ENCODE data around the gene MPP2. TPM values are rescaled to one million over a fixed set of nuclear protein-coding genes. Genes with fewer than 3 reads are reported as not detected.

MPP2 gene
- total and polyA plus RNA-seq, 9 of the 15 experiments (the other 6 are each of a cell fraction or from before 2014, with no cell fraction given) = 0.04 to 1.0 (median 0.24) TPM

- TF ChIP-seq MITF (IDR thresholded peaks at IDR 0.05) (no peak), PURB (CRISPR knock-in tag; IDR thresholded peaks at IDR 0.05; ENCODE audit: low read depth) (no peak), E2F4 (CRISPR knock-in tag; IDR thresholded peaks at IDR 0.05; ENCODE audit: low read depth) (no peak)
Measured at GRCh38 chr17:43825567-43825966, 81.8 kb downstream of the MPP2 start (continued).

Other genes starting within 250 kb of the MPP2 start
Only the 7 nearest of the 14 such genes appear.
- gene CFAP97D1, start 127.1 kb downstream of the MPP2 start, total RNA-seq (2014; rRNA removed) = not detected in 2 replicates
- gene CFAP97D1, start 127.1 kb downstream of the MPP2 start, total RNA-seq (2014; rRNA removed; fragmentation: Illumina TruSeq; extraction: Trizol) = not detected in 2 replicates
- gene CFAP97D1, start 127.1 kb downstream of the MPP2 start, total RNA-seq (2015; rRNA removed; fragmentation: Illumina TruSeq; extraction: Trizol) = not detected in 2 replicates
- gene CFAP97D1, start 127.1 kb downstream of the MPP2 start, total RNA-seq (2021) = not detected in 2 replicates
- not detected in 2 replicates for gene CFAP97D1, start 127.1 kb downstream of the MPP2 start, polyA plus RNA-seq (2011; rRNA removed)
- gene CFAP97D1, start 127.1 kb downstream of the MPP2 start, polyA plus RNA-seq (2014; fragmentation: Illumina TruSeq; extraction: Trizol) = not detected in 2 replicates
- not detected for gene CFAP97D1, start 127.1 kb downstream of the MPP2 start, polyA plus RNA-seq (2014; fragmentation: Nextera tagmentation; extraction: Ambion mirVana)
- gene CFAP97D1, start 127.1 kb downstream of the MPP2 start, polyA plus RNA-seq (2014; rRNA removed) = not detected in 2 replicates
- 6.0 and 10.4 TPM in 2 replicates for gene MPP3, start 74.4 kb downstream of the MPP2 start, total RNA-seq (2014; rRNA removed)
- 3.1 TPM in 2 replicates for gene MPP3, start 74.4 kb downstream of the MPP2 start, total RNA-seq (2014; rRNA removed; fragmentation: Illumina TruSeq; extraction: Trizol)
- gene MPP3, start 74.4 kb downstream of the MPP2 start, total RNA-seq (2015; rRNA removed; fragmentation: Illumina TruSeq; extraction: Trizol) = 2.2 and 2.9 TPM in 2 replicates
- gene MPP3, start 74.4 kb downstream of the MPP2 start, total RNA-seq (2021) = 5.1 and 5.9 TPM in 2 replicates
- gene MPP3, start 74.4 kb downstream of the MPP2 start, polyA plus RNA-seq (2011; rRNA removed) = 5.3 and 6.2 TPM in 2 replicates
- 4.1 and 4.5 TPM in 2 replicates for gene MPP3, start 74.4 kb downstream of the MPP2 start, polyA plus RNA-seq (2014; fragmentation: Illumina TruSeq; extraction: Trizol)
- 1 to 10 TPM in 1 of 2 experiments, under 1 TPM in 1; 0.41 to 1.1 TPM for gene MPP3, start 74.4 kb downstream of the MPP2 start, polyA plus RNA-seq (2014; fragmentation: Nextera tagmentation; extraction: Ambion mirVana)
- gene MPP3, start 74.4 kb downstream of the MPP2 start, polyA plus RNA-seq (2014; rRNA removed) = 5.3 and 5.4 TPM in 2 replicates
- gene CD300LG, start 60.4 kb downstream of the MPP2 start, total RNA-seq (2014; rRNA removed) = not detected in 2 replicates
- gene CD300LG, start 60.4 kb downstream of the MPP2 start, total RNA-seq (2014; rRNA removed; fragmentation: Illumina TruSeq; extraction: Trizol) = not detected in 2 replicates
- gene CD300LG, start 60.4 kb downstream of the MPP2 start, total RNA-seq (2015; rRNA removed; fragmentation: Illumina TruSeq; extraction: Trizol) = not detected in 2 replicates
- not detected in 2 replicates for gene CD300LG, start 60.4 kb downstream of the MPP2 start, total RNA-seq (2021)
- not detected in 2 replicates for gene CD300LG, start 60.4 kb downstream of the MPP2 start, polyA plus RNA-seq (2011; rRNA removed)
- gene CD300LG, start 60.4 kb downstream of the MPP2 start, polyA plus RNA-seq (2014; fragmentation: Illumina TruSeq; extraction: Trizol) = not detected in 2 replicates
- gene CD300LG, start 60.4 kb downstream of the MPP2 start, polyA plus RNA-seq (2014; fragmentation: Nextera tagmentation; extraction: Ambion mirVana) = not detected
- gene CD300LG, start 60.4 kb downstream of the MPP2 start, polyA plus RNA-seq (2014; rRNA removed) = not detected in 2 replicates
- not detected in 2 replicates for gene PPY, start 34.9 kb upstream of the MPP2 start, total RNA-seq (2014; rRNA removed)
- gene PPY, start 34.9 kb upstream of the MPP2 start, total RNA-seq (2014; rRNA removed; fragmentation: Illumina TruSeq; extraction: Trizol) = not detected in 2 replicates
- not detected in 2 replicates for gene PPY, start 34.9 kb upstream of the MPP2 start, total RNA-seq (2015; rRNA removed; fragmentation: Illumina TruSeq; extraction: Trizol)
- not detected in 2 replicates for gene PPY, start 34.9 kb upstream of the MPP2 start, total RNA-seq (2021)
- not detected in 2 replicates for gene PPY, start 34.9 kb upstream of the MPP2 start, polyA plus RNA-seq (2011; rRNA removed)
- gene PPY, start 34.9 kb upstream of the MPP2 start, polyA plus RNA-seq (2014; fragmentation: Illumina TruSeq; extraction: Trizol) = not detected in 2 replicates
- not detected for gene PPY, start 34.9 kb upstream of the MPP2 start, polyA plus RNA-seq (2014; fragmentation: Nextera tagmentation; extraction: Ambion mirVana)
- 1.9 TPM in 1 of 2 replicates, not detected in the other for gene PPY, start 34.9 kb upstream of the MPP2 start, polyA plus RNA-seq (2014; rRNA removed)
- not detected in 2 replicates for gene PYY, start 46.4 kb upstream of the MPP2 start, total RNA-seq (2014; rRNA removed)
- gene PYY, start 46.4 kb upstream of the MPP2 start, total RNA-seq (2014; rRNA removed; fragmentation: Illumina TruSeq; extraction: Trizol) = not detected in 2 replicates
- not detected in 2 replicates for gene PYY, start 46.4 kb upstream of the MPP2 start, total RNA-seq (2015; rRNA removed; fragmentation: Illumina TruSeq; extraction: Trizol)
- not detected in 2 replicates for gene PYY, start 46.4 kb upstream of the MPP2 start, total RNA-seq (2021)
- 0.09 TPM in 1 of 2 replicates, not detected in the other for gene PYY, start 46.4 kb upstream of the MPP2 start, polyA plus RNA-seq (2011; rRNA removed)
- not detected in 2 replicates for gene PYY, start 46.4 kb upstream of the MPP2 start, polyA plus RNA-seq (2014; fragmentation: Illumina TruSeq; extraction: Trizol)
- gene PYY, start 46.4 kb upstream of the MPP2 start, polyA plus RNA-seq (2014; fragmentation: Nextera tagmentation; extraction: Ambion mirVana) = not detected
- gene PYY, start 46.4 kb upstream of the MPP2 start, polyA plus RNA-seq (2014; rRNA removed) = not detected in 2 replicates
- not detected in 2 replicates for gene NAGS, start 97.1 kb upstream of the MPP2 start, total RNA-seq (2014; rRNA removed)
- gene NAGS, start 97.1 kb upstream of the MPP2 start, total RNA-seq (2014; rRNA removed; fragmentation: Illumina TruSeq; extraction: Trizol) = not detected in 2 replicates
- not detected in 2 replicates for gene NAGS, start 97.1 kb upstream of the MPP2 start, total RNA-seq (2015; rRNA removed; fragmentation: Illumina TruSeq; extraction: Trizol)
- not detected in 2 replicates for gene NAGS, start 97.1 kb upstream of the MPP2 start, total RNA-seq (2021)
- gene NAGS, start 97.1 kb upstream of the MPP2 start, polyA plus RNA-seq (2011; rRNA removed) = 0.03 TPM in 1 of 2 replicates, not detected in the other
- 0.10 TPM in 1 of 2 replicates, not detected in the other for gene NAGS, start 97.1 kb upstream of the MPP2 start, polyA plus RNA-seq (2014; fragmentation: Illumina TruSeq; extraction: Trizol)
- gene NAGS, start 97.1 kb upstream of the MPP2 start, polyA plus RNA-seq (2014; fragmentation: Nextera tagmentation; extraction: Ambion mirVana) = not detected
- gene NAGS, start 97.1 kb upstream of the MPP2 start, polyA plus RNA-seq (2014; rRNA removed) = 0.28 TPM in 1 of 2 replicates, not detected in the other
- 42.8 and 45.1 TPM in 2 replicates for gene TMEM101, start 107.4 kb upstream of the MPP2 start, total RNA-seq (2014; rRNA removed)
- 17.8 and 22.4 TPM in 2 replicates for gene TMEM101, start 107.4 kb upstream of the MPP2 start, total RNA-seq (2014; rRNA removed; fragmentation: Illumina TruSeq; extraction: Trizol)
- 27.2 and 30.8 TPM in 2 replicates for gene TMEM101, start 107.4 kb upstream of the MPP2 start, total RNA-seq (2015; rRNA removed; fragmentation: Illumina TruSeq; extraction: Trizol)
- gene TMEM101, start 107.4 kb upstream of the MPP2 start, total RNA-seq (2021) = 35.6 and 37.8 TPM in 2 replicates
- gene TMEM101, start 107.4 kb upstream of the MPP2 start, polyA plus RNA-seq (2011; rRNA removed) = 35.4 and 49.7 TPM in 2 replicates
- gene TMEM101, start 107.4 kb upstream of the MPP2 start, polyA plus RNA-seq (2014; fragmentation: Illumina TruSeq; extraction: Trizol) = 21.2 and 31.4 TPM in 2 replicates
- gene TMEM101, start 107.4 kb upstream of the MPP2 start, polyA plus RNA-seq (2014; fragmentation: Nextera tagmentation; extraction: Ambion mirVana) = 100 to 1,000 TPM in 1 of 2 experiments, 10 to 100 TPM in 1; 79.4 to 110 TPM
- 50.9 and 55.7 TPM in 2 replicates for gene TMEM101, start 107.4 kb upstream of the MPP2 start, polyA plus RNA-seq (2014; rRNA removed)

Measured in K562 (cell line).